Natural killer cell (primary cell): ENCODE results near the gene SNAPC1. TPM values are rescaled to one million over a fixed set of nuclear protein-coding genes. Genes with fewer than 3 reads are reported as not detected.

Experiments used
- ATAC-seq, 3 donors: fragments of 150-1000 bp in 2 of 3; fragments of 200-7000 bp in 1 of 3; cut with Tn5 transposase; 1 replicate in 1 of 3; 2 replicates in 2 of 3; pipeline ENCODE4 v1.10.0; 2021; ENCODE audit warnings: mild to moderate bottlenecking in 2 of 3, moderate library complexity in 2 of 3
- DNase-seq, 2 donors: peaks; one replicate each; pipeline versions ENCODE4 v3.0.0 to v3.0.0-alpha.2; 2013 to 2021; ENCODE audit warnings: mixed read lengths in 1 of 2
- H3K27ac ChIP-seq: one replicate; pipeline ENCODE4 v1.5.1; 2013; ENCODE audit warnings: mild to moderate bottlenecking, low read length
- H3K27me3 ChIP-seq: one replicate; pipeline ENCODE4 v1.6.1; 2013; ENCODE audit warnings: low read length; ENCODE audit not compliant: control insufficient read depth, insufficient read depth
- H3K36me3 ChIP-seq: one replicate; pipeline ENCODE4 v1.6.1; 2013; ENCODE audit warnings: low read length; ENCODE audit not compliant: control insufficient read depth, insufficient read depth
- H3K4me1 ChIP-seq: one replicate; pipeline ENCODE4 v1.6.1; 2013; ENCODE audit warnings: low read length; ENCODE audit not compliant: control insufficient read depth, insufficient read depth
- H3K4me3 ChIP-seq: one replicate; pipeline ENCODE4 v1.5.1; 2013; ENCODE audit warnings: low read length
- H3K9me3 ChIP-seq: one replicate; pipeline ENCODE4 v1.6.1; 2013; ENCODE audit warnings: low read length; ENCODE audit not compliant: control insufficient read depth, insufficient read depth
- H3K27ac Mint-ChIP-seq, 2 donors: one replicate each; pipeline ENCODE4 v1.8.0; 2022; ENCODE audit warnings: mild to moderate bottlenecking in 2 of 2, mixed read lengths in 2 of 2, moderate library complexity in 1 of 2
- H3K27me3 Mint-ChIP-seq, 2 donors: one replicate each; pipeline ENCODE4 v1.8.0; 2022; ENCODE audit warnings: low read depth in 2 of 2, mixed read lengths in 2 of 2
- H3K36me3 Mint-ChIP-seq: one replicate; pipeline ENCODE4 v1.8.0; 2022; ENCODE audit warnings: mixed read lengths
- H3K4me1 Mint-ChIP-seq, 2 donors: one replicate each; pipeline ENCODE4 v1.8.0; 2022; ENCODE audit warnings: mixed read lengths in 2 of 2
- H3K4me3 Mint-ChIP-seq: one replicate; pipeline ENCODE4 v1.8.0; 2022; ENCODE audit warnings: mild to moderate bottlenecking, moderate library complexity, mixed read lengths
- H3K9me3 Mint-ChIP-seq, 2 donors: one replicate each; pipeline ENCODE4 v1.8.0; 2022; ENCODE audit warnings: mixed read lengths in 2 of 2
- CTCF ChIP-seq: fragments of 200-600 bp; IDR thresholded peaks from one replicate; pipeline ENCODE4 v1.8.0; 2022; ENCODE audit warnings: antibody characterized with exemption
- WGBS: methylation state at CpG from one replicate; pipeline ENCODE4 v1.1.7; 2013; ENCODE audit warnings: missing lambda C conversion rate; ENCODE audit not compliant: insufficient coverage; 5-methylcytosine and 5-hydroxymethylcytosine counted together
- intact Hi-C: fragments of 100-400 bp; cut with micrococcal nuclease; formaldehyde crosslinking; loops from one replicate; pipeline ENCODE4 v1.14.2; 2022
- total RNA-seq, 4 donors: library from RNA; stranded (reverse); fragments of 120-200 nt in 1 of 4; gene quantifications; one replicate each; pipeline versions ENCODE4 v1.2.3 to v1.2.4, GENCODE V29; 2013 to 2022

The SNAPC1 gene
- total RNA-seq, 3 donors from 2014 or later (not counting 1 experiment from before 2014, with no cell fraction given), result 2.2 to 2.4 (median 2.2) TPM

- Mint-ChIP-seq H3K36me3 (peaks cover 9% of the 10 kb centered on the region), H3K27me3 (no peaks in the 10 kb centered on the region), H3K4me3 (no peak overlapping the region), H3K9me3 (no peaks in the 10 kb centered on the region), H3K27ac (peak overlapping the region in 1 of 2 donors; percentile 54), H3K4me1 (peaks cover 6 to 9% of the 10 kb centered on the region in 2 donors)
- intact Hi-C loops, result loop anchor here (10.0 kb wide), 1 partner anchor 52 kb away; the partner anchor contains the start of gene HIF1A
- peaks cover 45% of the 10 kb centered on the region for H3K36me3 ChIP-seq
- no peak overlapping the region for H3K27ac ChIP-seq
- ATAC-seq (no peak), DNase-seq (no peak)
- no peak for TF ChIP-seq CTCF
- no peak overlapping the region for H3K4me3 ChIP-seq
- H3K27me3 ChIP-seq, result no peaks in the 10 kb centered on the region
- H3K9me3 ChIP-seq, result no peaks in the 10 kb centered on the region
- H3K4me1 ChIP-seq, result peaks cover 3% of the 10 kb centered on the region
These were observed 15.3 kb upstream of the SNAPC1 start for GRCh38 chr14:61746881-61747280.

- WGBS, result no CpG with 5 or more reads among the region's 3 CpGs
- Mint-ChIP-seq H3K27me3 (no peaks in the 10 kb centered on the region), H3K36me3 (peaks cover 9% of the 10 kb centered on the region), H3K4me3 (no peak overlapping the region), H3K27ac (peak overlapping the region in 1 of 2 donors; percentile 54), H3K4me1 (peaks cover 6 to 9% of the 10 kb centered on the region in 2 donors), H3K9me3 (no peaks in the 10 kb centered on the region)
- intact Hi-C loops, result loop anchor here (10.0 kb wide), 1 partner anchor 53 kb away; the partner anchor contains the start of gene HIF1A
- H3K36me3 ChIP-seq, result peaks cover 41% of the 10 kb centered on the region
- no peak overlapping the region for H3K4me3 ChIP-seq
- DNase-seq (no peak), ATAC-seq (no peak)
- TF ChIP-seq CTCF, result no peak
- peaks cover 3% of the 10 kb centered on the region for H3K4me1 ChIP-seq
- no peak overlapping the region for H3K27ac ChIP-seq
- no peaks in the 10 kb centered on the region for H3K9me3 ChIP-seq
- no peaks in the 10 kb centered on the region for H3K27me3 ChIP-seq
These were observed 14.9 kb upstream of the SNAPC1 start for GRCh38 chr14:61747342-61747741.

- Histone ChIP-seq H3K9me3 (no peaks in the 10 kb centered on the region), H3K36me3 (peaks cover 32% of the 10 kb centered on the region), H3K4me1 (peaks cover 3% of the 10 kb centered on the region), H3K4me3 (no peak overlapping the region), H3K27me3 (no peaks in the 10 kb centered on the region), H3K27ac (no peak overlapping the region)
- TF ChIP-seq CTCF, result no peak
- ATAC-seq, result no peak
- no peak for DNase-seq
- Mint-ChIP-seq H3K9me3 (no peaks in the 10 kb centered on the region), H3K4me3 (peak overlapping the region; percentile 90), H3K36me3 (peaks cover 9% of the 10 kb centered on the region), H3K27me3 (no peaks in the 10 kb centered on the region), H3K4me1 (peaks cover 6 to 9% of the 10 kb centered on the region in 2 donors), H3K27ac (peak overlapping the region in 1 of 2 donors; percentile 71)
- 80% methylated on average over 3 of the region's 3 CpGs for WGBS
- intact Hi-C loops, result loop anchor here (10.0 kb wide), 1 partner anchor 54 kb away; the partner anchor contains the start of gene HIF1A
These were observed 13.0 kb upstream of the SNAPC1 start for GRCh38 chr14:61749264-61749663.

- Mint-ChIP-seq H3K27me3 (peaks cover 2 to 6% of the 10 kb centered on the region in 2 donors), H3K27ac (peak overlapping the region in 1 of 2 donors; percentile 71), H3K4me3 (peak overlapping the region; percentile 90), H3K36me3 (peaks cover 9% of the 10 kb centered on the region), H3K4me1 (peaks cover 6 to 9% of the 10 kb centered on the region in 2 donors), H3K9me3 (no peaks in the 10 kb centered on the region)
- no peak for TF ChIP-seq CTCF
- Histone ChIP-seq H3K4me3 (no peak overlapping the region), H3K27ac (no peak overlapping the region), H3K4me1 (peaks cover 3% of the 10 kb centered on the region), H3K9me3 (no peaks in the 10 kb centered on the region), H3K27me3 (no peaks in the 10 kb centered on the region), H3K36me3 (peaks cover 28% of the 10 kb centered on the region)
- WGBS, result 97% methylated on average over 3 of the region's 3 CpGs
- intact Hi-C loops, result loop anchor here (10.0 kb wide), 1 partner anchor 55 kb away; the partner anchor contains the start of gene HIF1A
- no peak for DNase-seq
- ATAC-seq, result no peak
These were observed 12.4 kb upstream of the SNAPC1 start for GRCh38 chr14:61749867-61750266.
